Kidney (tissue), 14 donors: ENCODE data around the gene MYO15B. TPM values are rescaled to one million over a fixed set of nuclear protein-coding genes. Genes with fewer than 3 reads are reported as not detected.

Source experiments
- DNase-seq, 5 donors: peaks; one replicate each; pipeline ENCODE4 v3.0.0-alpha.2; 2013 to 2020
- FAIRE-seq: peaks from 2 replicates; lab custom pipeline; 2012; peaks lifted over from hg19 to GRCh38; lab: Jason Lieb, UNC
- H3K27ac ChIP-seq, 2 donors: one replicate each; pipeline ENCODE4 v1.7.0; 2013; ENCODE audit warnings: low read depth in 2 of 2, low read length in 2 of 2, inconsistent platforms in 1 of 2
- H3K27me3 ChIP-seq: one replicate; pipeline ENCODE4 v1.7.1; 2013; ENCODE audit warnings: low read length, inconsistent platforms; ENCODE audit not compliant: control insufficient read depth, insufficient read depth
- H3K36me3 ChIP-seq, 3 donors: one replicate each; pipeline versions ENCODE4 v1.7.0 to v1.7.1; 2013; ENCODE audit warnings: low read length in 3 of 3, control low read depth in 1 of 3, inconsistent platforms in 1 of 3; ENCODE audit not compliant: insufficient read depth in 3 of 3, control insufficient read depth in 2 of 3
- H3K4me1 ChIP-seq, 3 donors: one replicate each; pipeline versions ENCODE4 v1.7.0 to v1.7.1; 2013; ENCODE audit warnings: low read length in 3 of 3, inconsistent platforms in 1 of 3, low read depth in 1 of 3; ENCODE audit not compliant: control insufficient read depth in 2 of 3, insufficient read depth in 2 of 3
- H3K4me3 ChIP-seq, 3 donors: one replicate each; pipeline versions ENCODE4 v1.7.0 to v1.8.1; 2013; ENCODE audit warnings: low read length in 3 of 3, control low read depth in 1 of 3, inconsistent platforms in 1 of 3
- H3K9ac ChIP-seq, 3 donors: one replicate each; pipeline versions ENCODE4 v1.7.0 to v1.7.1; 2013; ENCODE audit warnings: low read length in 3 of 3, control low read depth in 1 of 3, inconsistent platforms in 1 of 3
- H3K9me3 ChIP-seq, 3 donors: one replicate each; pipeline versions ENCODE4 v1.7.0 to v1.7.1; 2013; ENCODE audit warnings: low read length in 3 of 3, control low read depth in 1 of 3, inconsistent platforms in 1 of 3; ENCODE audit not compliant: control insufficient read depth in 2 of 3, insufficient read depth in 1 of 3
- intact Hi-C: fragments of 100-400 bp; cut with DNase I; formaldehyde crosslinking; loops from one replicate; pipeline ENCODE4 v1.11.1; 2022
- polyA plus RNA-seq: library from polyadenylated mRNA; stranded (reverse); fragments of 350-450 nt; fragmentation: Illumina TruSeq; extraction: RNeasy Lipid Tissue Mini Kit (QIAGEN cat#74804); gene quantifications from one replicate; pipeline ENCODE4 v1.2.3, GENCODE V29; 2014; ENCODE audit warnings: low read depth, low replicate concordance; ENCODE audit not compliant: insufficient read depth
- total RNA-seq: library from RNA; stranded (reverse); fragmentation: NEBNext Ultra II Directional; extraction: Animal tissue kit (Norgen Biotek cat#: 25700); gene quantifications from one replicate; pipeline ENCODE4 v1.2.1, GENCODE V29; 2021
- TF ChIP-seq, protein P1 (sequence below): IDR thresholded peaks from 3 replicates; pipeline ENCODE4 v1.5.1; 2012; ENCODE audit warnings: mild to moderate bottlenecking, moderate library complexity, borderline replicate concordance; ENCODE audit not compliant: insufficient read depth; ENCODE audit errors: extremely low read depth
- donor health status: control.
- donor health status: control.
- donor health status: control.
- donor health status: control.
- donor health status: control.
- donor health status: DM: yes; HTN: yes; CAD: no.
- donor health status: Normal renal cell carcinoma (clear cell type).

Gene MYO15B
- total and polyA plus RNA-seq, 2 donors from 2014 or later: 139 to 286 TPM

DNA sequence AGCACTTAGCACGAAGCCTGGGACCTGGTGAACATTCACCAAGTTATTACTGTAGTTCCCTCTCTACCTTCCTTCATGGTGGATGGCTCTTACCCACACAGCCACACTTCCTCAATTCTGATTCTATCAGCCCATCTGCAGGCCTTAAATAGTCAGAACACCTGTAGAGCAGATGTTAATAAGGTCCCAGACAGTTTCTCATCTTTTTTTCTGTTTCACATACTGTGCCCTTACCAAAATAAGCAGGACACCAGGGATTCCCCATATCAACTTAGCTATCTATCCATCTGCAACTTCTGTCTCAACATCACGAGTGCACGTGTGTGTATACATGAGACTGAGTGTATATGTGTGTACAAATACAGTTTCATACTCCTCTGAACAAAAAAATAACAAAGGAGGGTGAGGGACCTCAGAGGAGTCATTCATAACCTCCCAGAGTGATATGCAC, 76.5 kb downstream of the MYO15B start:
- no peak overlapping the region for H3K4me3 ChIP-seq
- intact Hi-C loops: no loop called here
- FAIRE-seq (no peak), DNase-seq (no peak)
- peaks cover 0 to 31% (median 24%) of the 10 kb centered on the region in 3 donors for H3K36me3 ChIP-seq
- TF ChIP-seq, protein P1, sequence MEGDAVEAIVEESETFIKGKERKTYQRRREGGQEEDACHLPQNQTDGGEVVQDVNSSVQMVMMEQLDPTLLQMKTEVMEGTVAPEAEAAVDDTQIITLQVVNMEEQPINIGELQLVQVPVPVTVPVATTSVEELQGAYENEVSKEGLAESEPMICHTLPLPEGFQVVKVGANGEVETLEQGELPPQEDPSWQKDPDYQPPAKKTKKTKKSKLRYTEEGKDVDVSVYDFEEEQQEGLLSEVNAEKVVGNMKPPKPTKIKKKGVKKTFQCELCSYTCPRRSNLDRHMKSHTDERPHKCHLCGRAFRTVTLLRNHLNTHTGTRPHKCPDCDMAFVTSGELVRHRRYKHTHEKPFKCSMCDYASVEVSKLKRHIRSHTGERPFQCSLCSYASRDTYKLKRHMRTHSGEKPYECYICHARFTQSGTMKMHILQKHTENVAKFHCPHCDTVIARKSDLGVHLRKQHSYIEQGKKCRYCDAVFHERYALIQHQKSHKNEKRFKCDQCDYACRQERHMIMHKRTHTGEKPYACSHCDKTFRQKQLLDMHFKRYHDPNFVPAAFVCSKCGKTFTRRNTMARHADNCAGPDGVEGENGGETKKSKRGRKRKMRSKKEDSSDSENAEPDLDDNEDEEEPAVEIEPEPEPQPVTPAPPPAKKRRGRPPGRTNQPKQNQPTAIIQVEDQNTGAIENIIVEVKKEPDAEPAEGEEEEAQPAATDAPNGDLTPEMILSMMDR: no peak
- H3K9me3 ChIP-seq: no peaks in the 10 kb centered on the region
- no peak overlapping the region for H3K9ac ChIP-seq
- H3K27ac ChIP-seq: no peak overlapping the region
- peaks cover 0 to 15% (median 8%) of the 10 kb centered on the region in 3 donors for H3K4me1 ChIP-seq
- no peaks in the 10 kb centered on the region for H3K27me3 ChIP-seq

DNA sequence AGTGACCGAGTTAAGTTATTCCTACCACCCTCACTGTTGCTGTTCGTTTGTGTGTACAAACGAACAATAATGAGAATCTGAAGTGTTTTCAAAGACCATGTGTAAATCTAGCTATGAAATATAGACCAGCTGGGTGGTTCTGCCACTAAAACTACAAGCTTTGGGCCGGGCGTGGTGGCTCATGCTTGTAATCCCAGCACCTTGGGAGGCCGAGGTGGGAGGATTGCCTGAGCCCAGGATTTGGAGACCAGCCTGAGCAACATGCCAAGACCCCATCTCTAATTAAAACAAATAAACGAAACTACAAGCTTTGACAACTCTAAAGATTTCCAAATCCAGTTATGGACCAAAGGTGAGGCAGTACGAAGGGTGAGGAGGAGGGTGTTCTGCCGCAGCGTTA, 78.4 kb downstream of the MYO15B start:
- TF ChIP-seq, protein P1: no peak
- peak overlapping the region; percentile 81 to 96 (median 91) for H3K4me3 ChIP-seq
- H3K27me3 ChIP-seq: no peaks in the 10 kb centered on the region
- DNase-seq (peak in 1 of 5 donors; percentile 20), FAIRE-seq (no peak)
- no peaks in the 10 kb centered on the region for H3K9me3 ChIP-seq
- H3K9ac ChIP-seq: peak overlapping the region in 1 of 3 donors; percentile 80
- H3K4me1 ChIP-seq: peaks cover 0 to 15% (median 8%) of the 10 kb centered on the region in 3 donors
- peaks cover 3 to 29% (median 18%) of the 10 kb centered on the region in 3 donors for H3K36me3 ChIP-seq
- intact Hi-C loops: no loop called here
- no peak overlapping the region for H3K27ac ChIP-seq

DNA sequence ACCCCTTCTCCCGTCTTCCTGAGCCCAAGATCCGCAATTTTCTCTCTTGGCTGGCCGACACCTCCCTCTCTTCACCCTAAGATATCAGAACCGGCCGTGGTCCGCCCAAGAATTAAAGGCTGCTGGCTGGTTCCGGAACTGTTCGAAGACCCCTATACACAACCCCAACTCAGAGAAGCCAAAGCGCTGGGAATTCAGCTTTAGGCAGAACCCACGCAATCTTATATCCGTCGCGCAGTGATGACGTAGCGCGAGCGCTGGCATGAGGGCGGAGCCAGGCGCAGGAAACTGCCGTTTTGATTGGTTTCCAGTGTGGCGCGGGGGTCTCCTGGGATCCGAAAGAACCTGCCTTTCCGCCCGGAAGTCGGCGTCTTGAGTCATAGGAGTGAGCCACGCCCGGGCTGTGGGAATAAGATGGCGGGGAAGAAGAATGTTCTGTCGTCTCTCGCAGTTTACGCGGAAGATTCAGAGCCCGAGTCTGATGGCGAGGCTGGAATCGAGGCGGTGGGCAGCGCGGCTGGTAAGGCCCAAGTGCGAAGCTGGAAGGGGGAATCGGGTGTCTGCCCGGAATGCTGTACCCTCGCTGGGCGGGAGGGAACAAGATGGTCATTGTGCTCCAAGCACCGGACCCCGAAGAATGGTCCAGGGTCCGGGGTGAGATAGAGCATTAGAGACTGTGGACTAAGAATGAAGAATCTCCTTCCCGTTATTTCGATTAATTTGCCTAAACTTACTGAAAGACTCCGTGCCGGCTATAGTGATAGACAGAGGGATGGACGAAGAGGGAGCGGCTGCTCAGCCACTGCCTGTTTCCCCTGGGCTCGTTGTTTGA, 79.6 kb downstream of the MYO15B start, which contains the start of the genes RECQL5 and SAP30BP:
TSS of gene RECQL5 (minus strand) at position 196 of the 832 bp plus-strand sequence. CDS start 597 bp downstream, outside the sequence.
TSS of gene SAP30BP (plus strand) at position 380 of the 832 bp plus-strand sequence. CDS start at position 415, 35 bp downstream.
- peaks cover 0 to 15% (median 8%) of the 10 kb centered on the region in 3 donors for H3K4me1 ChIP-seq
- intact Hi-C loops: no loop called here
- H3K27ac ChIP-seq: peak within 1 kb of the TSS; percentile 83 to 84
- peak within 1 kb of the TSS; percentile 84 to 97 (median 88) for H3K9ac ChIP-seq
- TF ChIP-seq, protein P1: no peak
- peak within 1 kb of the TSS; percentile 92 to 98 (median 96) for H3K4me3 ChIP-seq
- peaks cover 3 to 31% (median 19%) of the 10 kb centered on the region in 3 donors for H3K36me3 ChIP-seq
- H3K9me3 ChIP-seq: no peaks in the 10 kb centered on the region
- FAIRE-seq (peak; percentile 80), DNase-seq (peak; percentile 98 to 99 (median 99))
- H3K27me3 ChIP-seq: no peaks in the 10 kb centered on the region
